HG02678 (cell line): Measurements from ENCODE around the gene SRRM2.
A peak's percentile ranks its signal among the peaks of the same experiment; 100 is the strongest.

Experiments used
- ATAC-seq: cut with Tn5 transposase; IDR thresholded peaks from one replicate; pipeline ENCODE4 v1.9.1; 2021; ENCODE audit warnings: mild to moderate bottlenecking, moderate library complexity; ENCODE audit not compliant: unreplicated experiment

SRRM2 gene

GRCh38 chr16:2775131-2775716 is 22.8 kb downstream of the SRRM2 start:
- ATAC-seq = no peak

GRCh38 chr16:2775765-2776499 is 23.5 kb downstream of the SRRM2 start:
- ATAC-seq = no peak

GRCh38 chr16:2776500-2777139 is 24.2 kb downstream of the SRRM2 start:
- peak; percentile 27 for ATAC-seq

- peak; percentile 81 for ATAC-seq
Observed at GRCh38 chr16:2777231-2777902, 24.9 kb downstream of the SRRM2 start, which contains the start of gene ELOB. Gene ELOB, minus strand, starts transcription at chr16:2777280. Its CDS starts 41 bp downstream, at chr16:2777239.

GRCh38 chr16:2777903-2778629 is 25.6 kb downstream of the SRRM2 start:
- no peak for ATAC-seq

- ATAC-seq = no peak
Observed at GRCh38 chr16:2778630-2778958, 26.2 kb downstream of the SRRM2 start.

GRCh38 chr16:2779151-2779920 is 26.9 kb downstream of the SRRM2 start:
- ATAC-seq = no peak

- no peak for ATAC-seq
Observed at GRCh38 chr16:2779978-2780898, 27.8 kb downstream of the SRRM2 start.

- no peak for ATAC-seq
Observed at GRCh38 chr16:2782583-2783351, 30.3 kb downstream of the SRRM2 start.

GRCh38 chr16:2783581-2784357 is 31.3 kb downstream of the SRRM2 start:
- ATAC-seq = no peak

- no peak for ATAC-seq
Observed at GRCh38 chr16:2784358-2785100, 32.1 kb downstream of the SRRM2 start.

GRCh38 chr16:2785101-2785991 is 32.9 kb downstream of the SRRM2 start:
- no peak for ATAC-seq

- ATAC-seq = no peak
Observed at GRCh38 chr16:2786061-2786825, 33.8 kb downstream of the SRRM2 start.

GRCh38 chr16:2786826-2787151 is 34.4 kb downstream of the SRRM2 start:
- no peak for ATAC-seq

GRCh38 chr16:2787406-2787805 is 35.0 kb downstream of the SRRM2 start, which contains the start of gene PRSS33:
Gene PRSS33, minus strand, starts transcription at chr16:2787560. Its CDS starts 1,013 bp downstream, at chr16:2786547.
- ATAC-seq = no peak
